Activated T-helper 1 cell treated with anti-CD3 and anti-CD28 coated beads, Interleukin-2, amount 50 U/mL, for 16 hours (primary cell): Measurements from ENCODE around the gene SLC41A2.

ENCODE experiments used
- DNase-seq, 2 donors: peaks; one replicate each; pipeline ENCODE4 v3.0.0-alpha.2; 2020; ENCODE audit warnings: low read depth in 1 of 2, low spot score in 1 of 2

The SLC41A2 gene

DNA sequence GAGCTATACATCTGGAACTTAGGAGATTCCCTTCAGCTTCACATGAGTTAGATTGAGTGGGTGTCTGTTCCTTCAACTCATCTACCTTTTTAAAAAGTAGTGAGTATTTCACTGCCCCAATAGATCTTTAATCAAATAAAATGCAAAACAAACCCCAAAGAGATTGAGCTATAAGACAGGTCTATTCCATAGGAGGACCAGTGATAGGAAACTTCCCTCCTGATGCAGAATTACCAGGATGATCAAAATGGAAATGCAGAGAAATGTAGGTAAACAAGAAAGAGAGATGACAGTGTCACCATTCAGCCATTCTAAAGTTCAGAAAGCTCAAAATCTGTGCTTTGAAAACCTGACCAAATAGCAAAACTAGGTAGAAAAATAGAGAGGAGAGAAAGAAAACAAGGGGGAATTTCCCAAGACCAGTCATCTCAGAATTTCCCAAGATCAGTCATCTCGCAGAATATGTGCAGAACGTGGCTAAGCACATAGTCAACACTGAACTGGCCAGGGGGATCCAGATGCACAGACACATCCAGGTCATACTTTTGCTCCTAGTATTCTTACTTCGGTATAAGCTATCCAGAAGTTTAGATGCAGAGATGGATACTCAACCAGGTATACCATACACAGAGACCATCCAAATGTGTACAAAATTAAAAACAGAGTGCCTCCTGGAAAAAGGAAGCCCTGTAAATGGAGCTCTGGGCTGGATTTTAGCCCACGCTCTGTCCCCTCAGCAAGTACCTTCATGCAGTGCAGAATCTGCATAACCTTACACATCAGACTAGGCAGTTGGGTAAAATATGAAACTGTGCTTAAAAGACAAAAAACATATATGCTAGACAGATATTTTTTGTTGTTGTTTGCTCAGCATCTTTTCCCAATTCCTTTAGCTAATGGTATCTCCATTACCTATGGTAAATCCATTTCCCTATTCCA is 27.4 kb downstream of the SLC41A2 start:
- peak in 1 of 2 donors; percentile 3 for DNase-seq

- DNase-seq, result no peak
These were observed 28.1 kb downstream of the SLC41A2 start for GRCh38 chr12:104929977-104930376.

DNA sequence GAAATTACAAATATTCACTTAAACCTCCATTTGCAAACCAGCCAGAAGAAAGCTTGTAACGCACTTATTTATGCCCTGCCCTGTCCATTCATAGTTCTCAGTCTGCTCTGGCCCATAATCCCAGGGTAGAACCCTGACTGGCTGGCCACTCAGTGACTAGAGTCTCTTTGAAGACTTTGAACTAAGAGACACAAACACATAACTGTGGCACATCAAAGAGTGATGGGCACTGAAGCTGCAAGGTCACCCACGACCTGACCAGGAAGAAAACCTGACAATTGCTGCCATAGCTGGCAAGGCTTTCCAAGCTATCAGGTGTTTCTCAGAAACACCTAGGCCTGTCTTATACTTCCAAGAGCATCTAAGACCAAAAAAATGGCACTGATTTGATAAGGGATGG is 28.7 kb downstream of the SLC41A2 start:
- no peak for DNase-seq

GRCh38 chr12:104928036-104928745 is 29.9 kb downstream of the SLC41A2 start:
- DNase-seq, result no peak

DNA sequence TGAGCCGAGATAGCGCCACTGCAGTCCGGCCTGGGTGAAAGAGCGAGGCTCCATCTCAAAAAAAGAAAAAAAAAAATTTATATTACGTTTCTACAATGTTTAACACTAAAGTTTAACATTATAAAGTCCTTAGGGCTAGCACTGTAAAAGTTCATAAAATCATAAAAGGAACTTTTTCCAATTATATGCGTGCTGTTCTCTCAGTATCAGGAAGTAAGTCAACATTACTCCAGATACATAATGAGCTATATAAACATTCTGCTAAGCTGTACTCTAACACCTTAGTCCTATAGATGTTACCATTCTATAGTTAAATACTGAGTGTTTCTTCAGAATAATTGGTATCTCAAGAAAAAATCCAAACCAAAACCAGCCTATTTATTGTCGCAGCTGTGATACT is 32.6 kb downstream of the SLC41A2 start:
- no peak for DNase-seq

DNA sequence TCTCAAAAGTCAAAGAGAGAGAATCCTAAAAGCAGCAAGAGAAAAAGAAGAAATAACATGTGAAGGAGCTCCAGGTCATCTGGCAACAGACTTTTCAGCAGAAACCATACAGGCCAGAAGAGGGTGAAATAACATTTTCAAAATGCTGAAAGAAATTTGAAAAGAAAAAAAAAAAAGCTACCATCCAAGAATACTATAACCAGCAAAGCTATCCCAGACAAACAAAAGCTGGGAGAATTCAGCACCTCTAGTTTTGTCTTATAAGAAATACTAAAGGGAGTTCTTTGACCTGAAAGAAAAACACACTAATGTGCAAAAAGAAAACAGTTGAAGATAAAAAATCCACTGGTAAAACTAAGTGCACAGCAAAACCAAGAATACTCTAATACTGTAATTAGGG is 36.8 kb downstream of the SLC41A2 start:
- no peak for DNase-seq

DNA sequence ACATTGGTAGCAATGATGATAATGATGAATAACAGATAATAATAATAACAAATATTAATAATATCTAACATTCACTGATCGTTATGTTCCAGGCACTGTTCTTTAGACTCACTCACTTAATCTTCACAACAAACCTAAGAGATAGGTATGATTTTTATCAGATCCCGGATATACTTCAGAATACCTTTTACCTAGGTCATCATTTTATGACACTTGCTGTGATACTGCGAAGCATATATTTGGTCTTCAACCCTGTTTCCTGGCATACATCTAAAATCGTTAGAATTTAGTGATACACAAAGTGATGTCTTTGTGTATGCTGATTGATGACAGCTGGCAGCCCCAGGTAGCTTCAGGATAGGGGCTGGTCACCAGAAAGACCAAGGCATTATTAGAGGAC is 46.1 kb downstream of the SLC41A2 start:
- DNase-seq, result no peak

DNA sequence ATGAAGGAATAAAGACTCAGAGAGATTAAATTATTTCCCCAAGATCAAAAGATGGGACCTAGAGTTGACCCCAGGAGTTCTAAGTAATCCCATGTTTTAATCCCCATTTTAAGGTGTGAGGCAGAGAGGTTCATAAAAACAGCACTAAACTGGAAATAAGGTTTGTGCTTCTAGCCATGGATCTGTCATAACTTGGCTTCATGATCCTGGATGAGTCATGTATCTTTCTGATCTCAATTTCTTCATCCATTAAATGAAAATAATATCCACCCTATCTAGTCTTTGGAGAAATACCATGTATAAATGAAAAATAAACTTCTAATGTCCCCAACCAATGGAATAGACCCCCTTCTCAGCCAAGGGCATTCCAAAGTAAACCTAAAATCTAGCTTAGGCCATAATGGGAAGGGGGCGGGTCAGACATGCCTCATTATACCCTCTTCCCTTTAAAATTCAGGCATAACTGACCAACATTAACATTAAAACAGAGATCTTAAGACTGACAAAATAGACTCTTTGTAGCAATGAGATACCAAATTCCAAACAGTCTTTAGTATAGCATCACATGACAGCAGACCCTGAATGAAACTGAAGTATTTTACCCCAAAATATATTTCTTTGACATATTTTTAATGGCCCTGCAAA is 47.8 kb downstream of the SLC41A2 start:
- no peak for DNase-seq

DNA sequence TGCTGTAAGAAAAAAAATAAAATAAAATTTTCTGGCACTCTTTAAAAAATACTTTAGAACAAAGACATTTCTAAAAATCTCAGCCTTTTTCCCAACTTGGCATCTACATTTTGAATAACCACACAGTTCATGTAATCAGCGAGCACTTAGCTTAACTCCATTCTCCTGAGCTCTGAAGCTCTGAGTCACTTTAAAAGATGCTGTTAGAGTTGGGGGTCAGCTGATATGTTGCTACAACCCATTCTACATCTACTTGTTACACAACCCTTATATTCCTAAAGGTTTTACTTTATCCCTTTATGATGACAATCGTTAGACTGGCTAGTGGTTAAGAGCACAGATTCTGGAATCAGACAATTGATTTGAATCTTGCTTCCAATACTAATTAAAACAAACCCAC is 48.3 kb downstream of the SLC41A2 start:
- no peak for DNase-seq
